PC-9 (cell line): Measurements from ENCODE around the gene YPEL1. TPM values are rescaled to one million over a fixed set of nuclear protein-coding genes. Genes with fewer than 3 reads are reported as not detected.

Experiments
- BruUV-seq: library from RNA; stranded (reverse); fragments of 400-500 nt; replicated peaks from 2 replicates; lab custom pipeline; 2021; lab: Mats Ljungman, UMichigan
- CTCF ChIA-PET: fragments of 300-600 bp; sonication (Branson Sonifier 250); formaldehyde crosslinking; loops from one replicate; lab custom pipeline; 2022; ENCODE audit warnings: antibody characterized with exemption; lab: Charles Lee
- POLR2A ChIA-PET: fragments of 300-600 bp; sonication (Branson Sonifier 250); formaldehyde crosslinking; loops from one replicate; lab custom pipeline; 2022; ENCODE audit warnings: antibody characterized with exemption; ENCODE audit not compliant: unreplicated experiment; lab: Charles Lee
- DNase-seq, 2 experiments: peaks; one replicate each; pipeline versions ENCODE4 v3.0.0 to v3.0.0-alpha.2; 2015 to 2022; ENCODE audit warnings: mixed read lengths in 1 of 2
- H2AFZ ChIP-seq: fragments of 200-600 bp; sonication (generic); 2 replicates; pipeline ENCODE4 v1.8.1; 2017; ENCODE audit warnings: antibody characterized with exemption
- H3F3A ChIP-seq: fragments of 200-600 bp; sonication (generic); 2 replicates; pipeline ENCODE4 v1.8.1; 2017; ENCODE audit warnings: antibody characterized with exemption, mild to moderate bottlenecking, low read depth; ENCODE audit not compliant: insufficient read depth
- H3K27ac ChIP-seq: fragments of 200-600 bp; sonication (generic); 2 replicates; pipeline ENCODE4 v1.6.1; 2016; ENCODE audit warnings: mixed run types
- H3K27me3 ChIP-seq: fragments of 200-600 bp; sonication (generic); 2 replicates; pipeline ENCODE4 v1.6.1; 2016; ENCODE audit warnings: low read depth, mixed run types; ENCODE audit not compliant: insufficient read depth
- H3K36me3 ChIP-seq: fragments of 200-600 bp; sonication (generic); 2 replicates; pipeline ENCODE4 v1.6.1; 2016; ENCODE audit warnings: low read depth, mixed run types
- H3K4me1 ChIP-seq: fragments of 200-600 bp; sonication (generic); replicated peaks from 2 replicates; pipeline ENCODE4 v1.6.1; 2016; ENCODE audit warnings: mixed run types; ENCODE audit not compliant: insufficient read depth
- H3K4me2 ChIP-seq: fragments of 200-600 bp; sonication (generic); 2 replicates; pipeline ENCODE4 v1.6.1; 2017; ENCODE audit warnings: mixed run types
- H3K4me3 ChIP-seq: fragments of 200-600 bp; sonication (generic); 2 replicates; pipeline ENCODE4 v1.6.1; 2016; ENCODE audit warnings: mixed run types
- H3K79me2 ChIP-seq: fragments of 200-600 bp; sonication (generic); 2 replicates; pipeline ENCODE4 v1.6.1; 2017; ENCODE audit warnings: low read depth, mixed run types
- H3K9me2 ChIP-seq: fragments of 200-600 bp; sonication (generic); 2 replicates; pipeline ENCODE4 v1.8.1; 2017; ENCODE audit warnings: mild to moderate bottlenecking; ENCODE audit not compliant: insufficient read depth
- H3K9me3 ChIP-seq: fragments of 200-600 bp; sonication (generic); 2 replicates; pipeline ENCODE4 v1.8.1; 2016; ENCODE audit warnings: low read depth; ENCODE audit not compliant: insufficient read depth
- H4K20me1 ChIP-seq: fragments of 200-600 bp; sonication (generic); 2 replicates; pipeline ENCODE4 v1.8.1; 2017; ENCODE audit not compliant: insufficient read depth
- EZH2 ChIP-seq: fragments of 200-600 bp; sonication (generic); IDR thresholded peaks from 2 replicates; pipeline ENCODE4 v1.8.0; 2017; ENCODE audit warnings: antibody characterized with exemption, low read depth
- intact Hi-C: fragments of 100-400 bp; cut with micrococcal nuclease; formaldehyde crosslinking; loops from one replicate; pipeline ENCODE4 v1.10.0; 2022; ENCODE audit not compliant: unreplicated experiment
- total RNA-seq: library from RNA; stranded (reverse); gene quantifications from 2 replicates; pipeline ENCODE4 v1.2.3, GENCODE V29; 2021
- TF ChIP-seq, protein P1 (sequence below): fragments of 200-600 bp; sonication (generic); conservative IDR thresholded peaks from 2 replicates; pipeline ENCODE4 v1.6.1; 2017; ENCODE audit warnings: mixed run types, antibody characterized with exemption, mild to moderate bottlenecking, moderate library complexity

The YPEL1 gene
- total RNA-seq, 1 experiment from 2014 or later = 5.2 TPM

DNA sequence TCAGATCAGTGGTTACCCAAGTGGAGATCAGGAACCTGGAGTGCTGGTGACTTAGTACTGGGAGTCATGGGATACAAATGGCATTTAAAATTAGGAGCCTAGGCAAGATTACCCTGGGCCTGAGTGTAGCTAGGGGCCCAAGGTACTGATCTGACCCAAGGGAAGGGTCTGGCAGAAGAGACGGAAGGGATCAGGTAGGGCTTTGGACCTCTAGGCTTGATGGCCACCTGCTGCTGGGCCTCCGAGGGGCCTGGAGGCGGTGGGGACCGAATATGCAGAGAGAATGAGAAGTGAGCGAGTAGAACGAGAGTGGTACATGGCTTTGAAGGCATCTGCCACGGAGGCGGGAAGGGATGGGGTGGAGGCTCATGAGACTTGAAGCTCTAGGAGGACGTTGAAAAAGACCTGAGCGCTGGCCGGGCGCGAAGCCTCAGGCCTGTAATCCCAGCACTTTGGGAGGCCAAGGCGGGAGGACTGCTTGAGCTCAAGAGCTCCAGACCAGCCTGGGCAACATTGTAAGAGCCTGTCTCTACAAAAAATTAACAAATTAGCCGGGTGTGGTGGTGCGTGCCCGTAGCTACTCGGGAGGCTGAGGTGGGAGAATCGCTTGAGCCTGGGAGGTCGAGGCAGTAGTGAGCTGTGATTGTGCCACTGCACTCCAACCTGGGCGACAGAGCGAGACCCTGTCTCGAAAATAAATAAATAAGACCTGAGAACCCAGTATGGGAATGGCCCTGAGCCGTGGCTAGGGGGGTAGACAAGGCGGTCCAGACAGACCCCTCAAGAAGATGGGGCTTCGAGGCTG is 70.3 kb downstream of the YPEL1 start:
- POLR2A ChIA-PET = no interaction called here
- CTCF ChIA-PET = interaction anchor here (0.6 kb wide), 1 partner anchor 718 kb away, joined by 3 read pairs; no protein-coding TSS in a partner anchor

DNA sequence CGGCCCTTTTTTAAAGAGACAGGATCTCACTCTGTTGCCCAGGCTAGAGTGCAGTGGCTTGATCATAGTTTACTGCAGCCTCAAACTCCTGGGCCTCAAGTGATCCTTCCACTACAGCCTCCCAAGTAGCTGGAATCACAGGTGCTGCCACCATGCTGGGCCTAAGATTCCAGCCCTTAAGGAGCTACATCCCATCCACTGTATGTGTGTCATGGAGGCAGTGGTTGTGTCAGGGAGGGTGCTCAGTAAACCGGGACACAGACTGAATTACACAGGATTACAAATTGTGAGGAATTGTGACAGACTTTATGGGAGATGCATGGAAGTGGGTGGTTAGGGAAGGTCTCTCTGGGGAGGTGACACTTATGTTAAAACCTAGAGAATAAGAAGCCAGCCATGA is 71.9 kb downstream of the YPEL1 start:
- Histone ChIP-seq H3K27me3 (no peaks in the 10 kb centered on the region), H3K36me3 (no peaks in the 10 kb centered on the region), H2AFZ (no peak overlapping the region), H3F3A (no peaks in the 10 kb centered on the region), H4K20me1 (no peaks in the 10 kb centered on the region), H3K9me3 (no peaks in the 10 kb centered on the region), H3K4me3 (no peak overlapping the region), H3K79me2 (peaks cover 17% of the 10 kb centered on the region), H3K27ac (no peak overlapping the region), H3K9me2 (no peaks in the 10 kb centered on the region), H3K4me2 (no peak overlapping the region), H3K4me1 (0 out of 2 replicates have a peak, but pooled peaks cover 4% of the 10 kb centered on the region)
- CTCF ChIA-PET = no interaction called here
- intact Hi-C loops = no loop called here
- no TSS peak for BruUV-seq
- no peak for DNase-seq
- POLR2A ChIA-PET = no interaction called here
- no peak for TF ChIP-seq EZH2
- TF ChIP-seq, protein P1, sequence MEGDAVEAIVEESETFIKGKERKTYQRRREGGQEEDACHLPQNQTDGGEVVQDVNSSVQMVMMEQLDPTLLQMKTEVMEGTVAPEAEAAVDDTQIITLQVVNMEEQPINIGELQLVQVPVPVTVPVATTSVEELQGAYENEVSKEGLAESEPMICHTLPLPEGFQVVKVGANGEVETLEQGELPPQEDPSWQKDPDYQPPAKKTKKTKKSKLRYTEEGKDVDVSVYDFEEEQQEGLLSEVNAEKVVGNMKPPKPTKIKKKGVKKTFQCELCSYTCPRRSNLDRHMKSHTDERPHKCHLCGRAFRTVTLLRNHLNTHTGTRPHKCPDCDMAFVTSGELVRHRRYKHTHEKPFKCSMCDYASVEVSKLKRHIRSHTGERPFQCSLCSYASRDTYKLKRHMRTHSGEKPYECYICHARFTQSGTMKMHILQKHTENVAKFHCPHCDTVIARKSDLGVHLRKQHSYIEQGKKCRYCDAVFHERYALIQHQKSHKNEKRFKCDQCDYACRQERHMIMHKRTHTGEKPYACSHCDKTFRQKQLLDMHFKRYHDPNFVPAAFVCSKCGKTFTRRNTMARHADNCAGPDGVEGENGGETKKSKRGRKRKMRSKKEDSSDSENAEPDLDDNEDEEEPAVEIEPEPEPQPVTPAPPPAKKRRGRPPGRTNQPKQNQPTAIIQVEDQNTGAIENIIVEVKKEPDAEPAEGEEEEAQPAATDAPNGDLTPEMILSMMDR = no peak

More for the DNA sequence above, 70.3 kb downstream of the YPEL1 start:
- H3K9me3 ChIP-seq = no peaks in the 10 kb centered on the region
- H3K27ac ChIP-seq = peak overlapping the region; percentile 56; the same call in 1 of the 2 replicates
- no peaks in the 10 kb centered on the region; the same call in 1 of the 2 replicates for H3F3A ChIP-seq
- no peaks in the 10 kb centered on the region for H3K27me3 ChIP-seq
- no TSS peak for BruUV-seq
- no peaks in the 10 kb centered on the region for H3K9me2 ChIP-seq
- peaks cover 8% of the 10 kb centered on the region; the same call in 1 of the 2 replicates for H4K20me1 ChIP-seq
- H3K4me3 ChIP-seq = peak overlapping the region; percentile 92
- intact Hi-C loops = no loop called here
- no peaks in the 10 kb centered on the region for H3K36me3 ChIP-seq
- TF ChIP-seq EZH2 = no peak
- TF ChIP-seq, protein P1 = no peak
- peaks cover 21% of the 10 kb centered on the region for H3K79me2 ChIP-seq
- no peak for DNase-seq
- peak overlapping the region; percentile 86 for H3K4me2 ChIP-seq
- peaks cover 14% of the 10 kb centered on the region for H3K4me1 ChIP-seq
- H2AFZ ChIP-seq = peak overlapping the region; percentile 84; the same call in 1 of the 2 replicates

DNA sequence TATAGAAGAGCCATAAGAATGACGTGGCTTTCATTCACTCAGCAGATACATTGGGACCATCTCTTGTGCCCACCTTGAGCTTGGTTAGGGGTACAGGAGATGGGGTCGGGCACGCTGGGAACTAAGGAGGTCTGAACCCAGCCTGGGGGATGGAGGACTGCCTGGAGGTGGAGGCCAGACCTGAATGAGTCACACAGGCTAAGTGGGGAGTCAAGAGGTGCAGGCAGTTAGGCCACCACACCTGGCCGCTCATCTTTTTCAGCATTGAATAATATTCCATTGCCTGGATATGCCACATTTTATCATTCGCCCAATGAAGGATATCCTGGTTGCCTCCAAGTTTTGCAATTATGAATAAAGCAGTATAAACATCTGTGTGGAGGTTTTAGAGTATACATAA is 73.6 kb downstream of the YPEL1 start:
- peaks cover 2% of the 10 kb centered on the region; the same call in 1 of the 2 replicates for H3F3A ChIP-seq
- no peak overlapping the region for H3K4me2 ChIP-seq
- ChIA-PET POLR2A (no interaction called here), CTCF (no interaction called here)
- intact Hi-C loops = no loop called here
- no peaks in the 10 kb centered on the region for H3K4me1 ChIP-seq
- H4K20me1 ChIP-seq = no peaks in the 10 kb centered on the region
- H3K27ac ChIP-seq = no peak overlapping the region
- H3K9me2 ChIP-seq = no peaks in the 10 kb centered on the region
- H3K36me3 ChIP-seq = no peaks in the 10 kb centered on the region
- DNase-seq = no peak
- TF ChIP-seq EZH2 = no peak
- TF ChIP-seq, protein P1 = no peak
- peaks cover 6% of the 10 kb centered on the region; the same call in 1 of the 2 replicates for H3K79me2 ChIP-seq
- H3K9me3 ChIP-seq = no peaks in the 10 kb centered on the region
- H3K4me3 ChIP-seq = no peak overlapping the region
- no peak overlapping the region for H2AFZ ChIP-seq
- no TSS peak for BruUV-seq
- H3K27me3 ChIP-seq = no peaks in the 10 kb centered on the region
